Astrocyte (in vitro differentiated cells and primary cell): ENCODE data around the gene SUPV3L1. TPM values are rescaled to one million over a fixed set of nuclear protein-coding genes. Genes with fewer than 3 reads are reported as not detected.
A peak's percentile ranks its signal among the peaks of the same experiment; 100 is the strongest.

Source experiments
- DNase-seq: peaks from one replicate; pipeline ENCODE4 v3.0.0-alpha.2; 2010; ENCODE audit warnings: low read depth
- FAIRE-seq: peaks from 2 replicates; lab custom pipeline; 2011; peaks lifted over from hg19 to GRCh38; lab: Jason Lieb, UNC
- H2AFZ ChIP-seq: 2 replicates; pipeline ENCODE4 v1.6.0; 2012; ENCODE audit warnings: low read depth, low read length, inconsistent platforms
- H3K27ac ChIP-seq: 2 replicates; pipeline ENCODE4 v1.5.1; 2011; ENCODE audit warnings: low read depth, low read length, inconsistent platforms
- H3K27me3 ChIP-seq: 2 replicates; pipeline ENCODE4 v1.6.0; 2011; ENCODE audit warnings: low read length, inconsistent platforms; ENCODE audit not compliant: insufficient read depth
- H3K36me3 ChIP-seq: 2 replicates; pipeline ENCODE4 v1.5.1; 2011; ENCODE audit warnings: low read length, inconsistent platforms; ENCODE audit not compliant: insufficient read depth
- H3K4me1 ChIP-seq: 2 replicates; pipeline ENCODE4 v1.5.1; 2011; ENCODE audit warnings: low read length, inconsistent platforms; ENCODE audit not compliant: insufficient read depth
- H3K4me2 ChIP-seq: 2 replicates; pipeline ENCODE4 v1.6.0; 2012; ENCODE audit warnings: low read length, inconsistent platforms
- H3K4me3 ChIP-seq: 2 replicates; pipeline ENCODE4 v1.5.1; 2011; ENCODE audit warnings: low read depth, mild to moderate bottlenecking, low read length, inconsistent platforms; ENCODE audit not compliant: insufficient read depth
- H3K79me2 ChIP-seq: 2 replicates; pipeline ENCODE4 v1.6.0; 2012; ENCODE audit warnings: mild to moderate bottlenecking, low read length, inconsistent platforms; ENCODE audit not compliant: insufficient read depth
- H3K9ac ChIP-seq: 2 replicates; pipeline ENCODE4 v1.6.0; 2012; ENCODE audit warnings: mild to moderate bottlenecking, low read length, inconsistent platforms
- H3K9me3 ChIP-seq: 2 replicates; pipeline ENCODE4 v1.5.1; 2012; ENCODE audit warnings: low read depth, mild to moderate bottlenecking, low read length, inconsistent platforms; ENCODE audit not compliant: insufficient read depth
- H4K20me1 ChIP-seq: 2 replicates; pipeline ENCODE4 v1.6.0; 2012; ENCODE audit warnings: low read length, inconsistent platforms; ENCODE audit not compliant: insufficient read depth
- H3K27ac Mint-ChIP-seq: one replicate; pipeline ENCODE4 v1.8.0; 2021; ENCODE audit warnings: mild to moderate bottlenecking, mixed read lengths; ENCODE audit not compliant: unreplicated experiment
- H3K27me3 Mint-ChIP-seq: one replicate; pipeline ENCODE4 v1.8.0; 2021; ENCODE audit warnings: low read depth, mixed read lengths; ENCODE audit not compliant: unreplicated experiment
- H3K36me3 Mint-ChIP-seq: one replicate; pipeline ENCODE4 v1.8.0; 2021; ENCODE audit warnings: low read depth, mixed read lengths; ENCODE audit not compliant: unreplicated experiment
- H3K4me1 Mint-ChIP-seq: one replicate; pipeline ENCODE4 v1.8.0; 2021; ENCODE audit warnings: low read depth, mixed read lengths; ENCODE audit not compliant: unreplicated experiment
- H3K4me3 Mint-ChIP-seq: one replicate; pipeline ENCODE4 v1.8.0; 2021; ENCODE audit warnings: mild to moderate bottlenecking, moderate library complexity, mixed read lengths; ENCODE audit not compliant: unreplicated experiment
- H3K9me3 Mint-ChIP-seq: one replicate; pipeline ENCODE4 v1.8.0; 2021; ENCODE audit warnings: mild to moderate bottlenecking, mixed read lengths; ENCODE audit not compliant: unreplicated experiment
- CTCF ChIP-seq: IDR thresholded peaks from 2 replicates; pipeline ENCODE4 v1.5.1; 2011; ENCODE audit warnings: low read depth, mild to moderate bottlenecking, inconsistent platforms, low read length, moderate library complexity; ENCODE audit not compliant: insufficient read depth
- EZH2 ChIP-seq: IDR thresholded peaks from 2 replicates; pipeline ENCODE4 v1.6.1; 2012; ENCODE audit warnings: mild to moderate bottlenecking, low read length, inconsistent platforms; ENCODE audit not compliant: insufficient read depth
- total RNA-seq: library from RNA; stranded (reverse); gene quantifications from 2 replicates; pipeline ENCODE4 v1.2.1, GENCODE V29; 2021

Gene SUPV3L1
- total RNA-seq, 1 donor from 2014 or later, result 34.4 TPM

GRCh38 chr10:69237528-69238159, 57.6 kb downstream of the SUPV3L1 start:
- Histone ChIP-seq H2AFZ (peak overlapping the region; percentile 3), H3K27me3 (no peaks in the 10 kb centered on the region), H3K4me2 (no peak overlapping the region), H3K4me3 (no peak overlapping the region), H3K9ac (no peak overlapping the region), H3K27ac (no peak overlapping the region), H3K36me3 (no peaks in the 10 kb centered on the region), H4K20me1 (no peaks in the 10 kb centered on the region), H3K4me1 (peaks cover 12% of the 10 kb centered on the region), H3K79me2 (no peaks in the 10 kb centered on the region), H3K9me3 (no peaks in the 10 kb centered on the region)
- peaks cover 6% of the 10 kb centered on the region for H3K4me1 Mint-ChIP-seq
- no peak overlapping the region for H3K27ac Mint-ChIP-seq
- H3K27me3 Mint-ChIP-seq, result peaks cover 14% of the 10 kb centered on the region
- FAIRE-seq (peak; percentile 39), DNase-seq (no peak)
- H3K9me3 Mint-ChIP-seq, result no peaks in the 10 kb centered on the region
- no peak overlapping the region for H3K4me3 Mint-ChIP-seq
- TF ChIP-seq EZH2 (no peak), CTCF (peak; percentile 95)
- no peaks in the 10 kb centered on the region for H3K36me3 Mint-ChIP-seq

- H3K36me3 Mint-ChIP-seq, result no peaks in the 10 kb centered on the region
- H2AFZ ChIP-seq, result no peak overlapping the region
- H3K4me3 ChIP-seq, result no peak overlapping the region
- H3K4me1 Mint-ChIP-seq, result no peaks in the 10 kb centered on the region
- H3K9me3 ChIP-seq, result no peaks in the 10 kb centered on the region
- H3K9ac ChIP-seq, result no peak overlapping the region
- H3K27me3 ChIP-seq, result no peaks in the 10 kb centered on the region
- no peak overlapping the region for H3K4me3 Mint-ChIP-seq
- TF ChIP-seq EZH2 (no peak), CTCF (no peak)
- H3K4me1 ChIP-seq, result peaks cover 15% of the 10 kb centered on the region
- no peak overlapping the region for H3K27ac Mint-ChIP-seq
- FAIRE-seq, result no peak
- no peak overlapping the region for H3K27ac ChIP-seq
- H3K36me3 ChIP-seq, result no peaks in the 10 kb centered on the region
- no peak for DNase-seq
- H3K4me2 ChIP-seq, result no peak overlapping the region
- peaks cover 14% of the 10 kb centered on the region for H3K27me3 Mint-ChIP-seq
- no peaks in the 10 kb centered on the region for H3K9me3 Mint-ChIP-seq
- H3K79me2 ChIP-seq, result no peaks in the 10 kb centered on the region
- H4K20me1 ChIP-seq, result no peaks in the 10 kb centered on the region
Measured at GRCh38 chr10:69239136-69239535, 59.1 kb downstream of the SUPV3L1 start.

GRCh38 chr10:69239816-69240434, 59.9 kb downstream of the SUPV3L1 start:
- H3K36me3 ChIP-seq, result no peaks in the 10 kb centered on the region
- no peak overlapping the region for H3K4me3 ChIP-seq
- no peak overlapping the region for H2AFZ ChIP-seq
- H3K27me3 ChIP-seq, result no peaks in the 10 kb centered on the region
- H3K9me3 ChIP-seq, result no peaks in the 10 kb centered on the region
- H3K4me1 Mint-ChIP-seq, result no peaks in the 10 kb centered on the region
- H3K27me3 Mint-ChIP-seq, result peaks cover 14% of the 10 kb centered on the region
- no peak overlapping the region for H3K27ac ChIP-seq
- H3K4me1 ChIP-seq, result peaks cover 15% of the 10 kb centered on the region
- no peak overlapping the region for H3K9ac ChIP-seq
- no peak overlapping the region for H3K4me2 ChIP-seq
- H4K20me1 ChIP-seq, result no peaks in the 10 kb centered on the region
- DNase-seq (peak; percentile 21), FAIRE-seq (no peak)
- H3K79me2 ChIP-seq, result no peaks in the 10 kb centered on the region
- no peaks in the 10 kb centered on the region for H3K9me3 Mint-ChIP-seq
- no peak overlapping the region for H3K4me3 Mint-ChIP-seq
- H3K27ac Mint-ChIP-seq, result no peak overlapping the region
- H3K36me3 Mint-ChIP-seq, result no peaks in the 10 kb centered on the region
- TF ChIP-seq CTCF (no peak), EZH2 (no peak)
